Spleen (tissue), 7 donors: Measurements from ENCODE around the gene RFX1.
"Not testable (repeated sequence)": the region's sequence is repeated elsewhere in the genome, so short reads cannot be mapped to it uniquely, and the experiment has no call there.

Experiments
- CTCF ChIP-seq, 11 experiments: fragments of 200-600 bp in 7 of 11; fragments of 450-650 bp in 4 of 11; sonication (generic) in 4 of 11; IDR thresholded peaks in 8 of 11; conservative IDR thresholded peaks in 3 of 11; 1 replicate in 7 of 11; 2 replicates in 4 of 11; pipeline versions ENCODE4 v1.4.0 to v1.8.0; 2016 to 2021; ENCODE audit warnings: antibody characterized with exemption in 11 of 11, inconsistent platforms in 4 of 11, mild to moderate bottlenecking in 1 of 11
- POLR2AphosphoS5 ChIP-seq, 3 donors: sonication (generic); formaldehyde crosslinking; IDR thresholded peaks; one replicate each; pipeline ENCODE4 v1.5.1; 2017; ENCODE audit warnings: antibody characterized with exemption in 3 of 3
- donor health status: DM: no; HTN: no; CAD: no; lungs with moderate emphysema.
- donor health status: DM: no; HTN: no; CAD: no.
- donor health status: DM: no; HTN: no; CAD: no.

- TF ChIP-seq CTCF (IDR thresholded peaks at IDR 0.05 in 8 of 11, conservative IDR thresholded peaks at IDR 0.05 in 3 of 11); POLR2AphosphoS5 (IDR thresholded peaks at IDR 0.05): not testable (repeated sequence)
These were observed 20.6 kb upstream of the RFX1 start for GRCh38 chr19:14026652-14027192.
